WTC11 (cell line): ENCODE results near the gene RPS6KA5. TPM values are rescaled to one million over a fixed set of nuclear protein-coding genes. Genes with fewer than 3 reads are reported as not detected.

Experiments used
- ATAC-seq: fragments of 200-7000 bp; cut with Tn5 transposase; 2 replicates; pipeline ENCODE4 v1.10.0; 2021; ENCODE audit warnings: mild to moderate bottlenecking, moderate library complexity
- CTCF ChIA-PET: fragments of 300-600 bp; sonication (Branson Sonifier 250); formaldehyde crosslinking; loops from one replicate; lab custom pipeline; 2021; ENCODE audit warnings: antibody characterized with exemption; lab: Charles Lee
- POLR2A ChIA-PET: fragments of 350-600 bp; sonication (Branson Sonifier 250); formaldehyde crosslinking; loops from one replicate; lab custom pipeline; 2021; ENCODE audit warnings: antibody characterized with exemption; lab: Charles Lee
- DNase-seq: peaks from one replicate; pipeline ENCODE4 v3.0.0; 2021; ENCODE audit warnings: low spot score
- H3K27ac Mint-ChIP-seq: 2 replicates; pipeline ENCODE4 v1.8.0; 2021; ENCODE audit warnings: mixed read lengths
- H3K27me3 Mint-ChIP-seq: 2 replicates; pipeline ENCODE4 v1.8.0; 2021; ENCODE audit warnings: low read depth, mild to moderate bottlenecking, moderate library complexity, mixed read lengths
- H3K36me3 Mint-ChIP-seq: 2 replicates; pipeline ENCODE4 v1.8.0; 2021; ENCODE audit warnings: mixed read lengths
- H3K4me1 Mint-ChIP-seq: 2 replicates; pipeline ENCODE4 v1.8.0; 2022; ENCODE audit warnings: mixed read lengths
- H3K4me3 Mint-ChIP-seq: 2 replicates; pipeline ENCODE4 v1.8.0; 2021; ENCODE audit warnings: mild to moderate bottlenecking, moderate library complexity, mixed read lengths
- H3K9me3 Mint-ChIP-seq: 2 replicates; pipeline ENCODE4 v1.8.0; 2021; ENCODE audit warnings: mixed read lengths
- ERG ChIP-seq: fragments of 250-450 bp; sonication (Bioruptor Pico); IDR thresholded peaks from 2 replicates; pipeline ENCODE4 v1.8.0; 2021; ENCODE audit warnings: mild to moderate bottlenecking
- FOXP1 ChIP-seq: sonication (generic); formaldehyde crosslinking; IDR thresholded peaks from 2 replicates; pipeline ENCODE4 v1.8.0; 2022; ENCODE audit warnings: missing genetic modification reagents, mild to moderate bottlenecking, moderate library complexity, borderline replicate concordance
- HMGA2 ChIP-seq: fragments of 250-450 bp; sonication (Bioruptor Pico); IDR thresholded peaks from 2 replicates; pipeline ENCODE4 v1.4.0; 2021; ENCODE audit warnings: mild to moderate bottlenecking, moderate library complexity
- KAT7 ChIP-seq: sonication (generic); formaldehyde crosslinking; IDR thresholded peaks from 2 replicates; pipeline ENCODE4 v1.8.1; 2023; ENCODE audit warnings: missing genetic modification reagents, mild to moderate bottlenecking, borderline replicate concordance
- NFYB ChIP-seq: sonication (generic); formaldehyde crosslinking; conservative IDR thresholded peaks from 2 replicates; pipeline ENCODE4 v1.8.0; 2022; ENCODE audit warnings: low read depth, missing genetic modification reagents
- RELA ChIP-seq: sonication (generic); formaldehyde crosslinking; IDR thresholded peaks from 2 replicates; pipeline ENCODE4 v1.8.1; 2022; ENCODE audit warnings: missing genetic modification reagents, mild to moderate bottlenecking, borderline replicate concordance
- SMAD4 ChIP-seq: sonication (generic); formaldehyde crosslinking; IDR thresholded peaks from 2 replicates; pipeline ENCODE4 v1.8.0; 2022; ENCODE audit warnings: mild to moderate bottlenecking, missing genetic modification reagents
- TP53 ChIP-seq: sonication (generic); formaldehyde crosslinking; IDR thresholded peaks from 2 replicates; pipeline ENCODE4 v1.8.1; 2023; ENCODE audit warnings: mild to moderate bottlenecking, missing genetic modification reagents
- ZBTB43 ChIP-seq: sonication (generic); formaldehyde crosslinking; IDR thresholded peaks from 2 replicates; pipeline ENCODE4 v1.8.1; 2023; ENCODE audit warnings: mild to moderate bottlenecking, missing genetic modification reagents
- ZNF138 ChIP-seq: sonication (generic); formaldehyde crosslinking; conservative IDR thresholded peaks from 2 replicates; pipeline ENCODE4 v1.8.1; 2022; ENCODE audit warnings: mild to moderate bottlenecking, moderate library complexity, missing genetic modification reagents
- ZNF219 ChIP-seq: sonication (generic); formaldehyde crosslinking; IDR thresholded peaks from 2 replicates; pipeline ENCODE4 v1.8.0; 2023; ENCODE audit warnings: missing genetic modification reagents, mild to moderate bottlenecking, borderline replicate concordance
- ZNF423 ChIP-seq: fragments of 250-450 bp; sonication (Bioruptor Pico); IDR thresholded peaks from 2 replicates; pipeline ENCODE4 v2.1.2; 2022; ENCODE audit warnings: mild to moderate bottlenecking, moderate library complexity
- ZNF425 ChIP-seq: fragments of 250-450 bp; sonication (Bioruptor Pico); conservative IDR thresholded peaks from 2 replicates; pipeline ENCODE4 v1.9.0; 2021; ENCODE audit warnings: mild to moderate bottlenecking
- ZNF512 ChIP-seq: sonication (generic); formaldehyde crosslinking; IDR thresholded peaks from 2 replicates; pipeline ENCODE4 v1.8.1; 2022; ENCODE audit warnings: missing genetic modification reagents, borderline replicate concordance
- ZNF532 ChIP-seq: fragments of 250-450 bp; sonication (Bioruptor Pico); IDR thresholded peaks from 2 replicates; pipeline ENCODE4 v1.9.0; 2021; ENCODE audit warnings: mild to moderate bottlenecking, borderline replicate concordance
- ZNF671 ChIP-seq: fragments of 250-450 bp; sonication (Bioruptor Pico); IDR thresholded peaks from 2 replicates; pipeline ENCODE4 v1.8.0; 2021; ENCODE audit warnings: mild to moderate bottlenecking
- total RNA-seq: library from RNA; stranded (reverse); gene quantifications from 3 replicates; pipeline ENCODE4 v1.2.3, GENCODE V29; 2021
- TF ChIP-seq, protein P1 (sequence below): fragments of 200-600 bp; IDR thresholded peaks from 2 replicates; pipeline ENCODE4 v1.8.0; 2022; ENCODE audit warnings: antibody characterized with exemption
- TF ChIP-seq, protein P2 (sequence below): sonication (generic); formaldehyde crosslinking; IDR thresholded peaks from 2 replicates; pipeline ENCODE4 v1.8.1; 2022; ENCODE audit warnings: mild to moderate bottlenecking, missing genetic modification reagents, moderate library complexity, borderline replicate concordance
- TF ChIP-seq, protein P3 (sequence below): sonication (generic); formaldehyde crosslinking; IDR thresholded peaks from 2 replicates; pipeline ENCODE4 v1.8.1; 2023; ENCODE audit warnings: mild to moderate bottlenecking, moderate library complexity, missing genetic modification reagents

Gene RPS6KA5
- total RNA-seq, 1 experiment from 2014 or later: 5.2 TPM

- Mint-ChIP-seq H3K4me3 (no peak overlapping the region), H3K27ac (no peak overlapping the region), H3K27me3 (no peaks in the 10 kb centered on the region), H3K9me3 (no peaks in the 10 kb centered on the region), H3K4me1 (no peaks in the 10 kb centered on the region), H3K36me3 (no peaks in the 10 kb centered on the region)
- no peak for ATAC-seq
- ChIA-PET POLR2A (no interaction called here), CTCF (interaction anchor here (1.7 kb wide), 1 partner anchor 197 kb away, joined by 4 read pairs; no protein-coding TSS in a partner anchor)
- no peak for DNase-seq
- no peak for TF ChIP-seq FOXP1 (CRISPR knock-in tag)
- TF ChIP-seq ZNF423 (CRISPR knock-in tag): no peak
- no peak for TF ChIP-seq ZNF532 (CRISPR knock-in tag)
- no peak for TF ChIP-seq ZNF671 (CRISPR knock-in tag)
- no peak for TF ChIP-seq RELA (CRISPR knock-in tag)
- no peak for TF ChIP-seq SMAD4
- TF ChIP-seq ERG (CRISPR knock-in tag): no peak
- no peak for TF ChIP-seq ZNF219 (CRISPR knock-in tag)
- TF ChIP-seq, protein P1, sequence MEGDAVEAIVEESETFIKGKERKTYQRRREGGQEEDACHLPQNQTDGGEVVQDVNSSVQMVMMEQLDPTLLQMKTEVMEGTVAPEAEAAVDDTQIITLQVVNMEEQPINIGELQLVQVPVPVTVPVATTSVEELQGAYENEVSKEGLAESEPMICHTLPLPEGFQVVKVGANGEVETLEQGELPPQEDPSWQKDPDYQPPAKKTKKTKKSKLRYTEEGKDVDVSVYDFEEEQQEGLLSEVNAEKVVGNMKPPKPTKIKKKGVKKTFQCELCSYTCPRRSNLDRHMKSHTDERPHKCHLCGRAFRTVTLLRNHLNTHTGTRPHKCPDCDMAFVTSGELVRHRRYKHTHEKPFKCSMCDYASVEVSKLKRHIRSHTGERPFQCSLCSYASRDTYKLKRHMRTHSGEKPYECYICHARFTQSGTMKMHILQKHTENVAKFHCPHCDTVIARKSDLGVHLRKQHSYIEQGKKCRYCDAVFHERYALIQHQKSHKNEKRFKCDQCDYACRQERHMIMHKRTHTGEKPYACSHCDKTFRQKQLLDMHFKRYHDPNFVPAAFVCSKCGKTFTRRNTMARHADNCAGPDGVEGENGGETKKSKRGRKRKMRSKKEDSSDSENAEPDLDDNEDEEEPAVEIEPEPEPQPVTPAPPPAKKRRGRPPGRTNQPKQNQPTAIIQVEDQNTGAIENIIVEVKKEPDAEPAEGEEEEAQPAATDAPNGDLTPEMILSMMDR: no peak
- TF ChIP-seq, protein P2, sequence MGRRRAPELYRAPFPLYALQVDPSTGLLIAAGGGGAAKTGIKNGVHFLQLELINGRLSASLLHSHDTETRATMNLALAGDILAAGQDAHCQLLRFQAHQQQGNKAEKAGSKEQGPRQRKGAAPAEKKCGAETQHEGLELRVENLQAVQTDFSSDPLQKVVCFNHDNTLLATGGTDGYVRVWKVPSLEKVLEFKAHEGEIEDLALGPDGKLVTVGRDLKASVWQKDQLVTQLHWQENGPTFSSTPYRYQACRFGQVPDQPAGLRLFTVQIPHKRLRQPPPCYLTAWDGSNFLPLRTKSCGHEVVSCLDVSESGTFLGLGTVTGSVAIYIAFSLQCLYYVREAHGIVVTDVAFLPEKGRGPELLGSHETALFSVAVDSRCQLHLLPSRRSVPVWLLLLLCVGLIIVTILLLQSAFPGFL (CRISPR knock-in tag): no peak
- no peak for TF ChIP-seq ZNF512 (CRISPR knock-in tag)
- TF ChIP-seq NFYB (CRISPR knock-in tag): no peak
- no peak for TF ChIP-seq HMGA2 (CRISPR knock-in tag)
- TF ChIP-seq KAT7: no peak
- TF ChIP-seq, protein P3, sequence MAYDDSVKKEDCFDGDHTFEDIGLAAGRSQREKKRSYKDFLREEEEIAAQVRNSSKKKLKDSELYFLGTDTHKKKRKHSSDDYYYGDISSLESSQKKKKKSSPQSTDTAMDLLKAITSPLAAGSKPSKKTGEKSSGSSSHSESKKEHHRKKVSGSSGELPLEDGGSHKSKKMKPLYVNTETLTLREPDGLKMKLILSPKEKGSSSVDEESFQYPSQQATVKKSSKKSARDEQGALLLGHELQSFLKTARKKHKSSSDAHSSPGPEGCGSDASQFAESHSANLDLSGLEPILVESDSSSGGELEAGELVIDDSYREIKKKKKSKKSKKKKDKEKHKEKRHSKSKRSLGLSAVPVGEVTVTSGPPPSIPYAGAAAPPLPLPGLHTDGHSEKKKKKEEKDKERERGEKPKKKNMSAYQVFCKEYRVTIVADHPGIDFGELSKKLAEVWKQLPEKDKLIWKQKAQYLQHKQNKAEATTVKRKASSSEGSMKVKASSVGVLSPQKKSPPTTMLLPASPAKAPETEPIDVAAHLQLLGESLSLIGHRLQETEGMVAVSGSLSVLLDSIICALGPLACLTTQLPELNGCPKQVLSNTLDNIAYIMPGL (CRISPR knock-in tag): no peak
- TF ChIP-seq ZNF138 (CRISPR knock-in tag): no peak
- no peak for TF ChIP-seq ZNF425 (CRISPR knock-in tag)
- TF ChIP-seq ZBTB43: no peak
- TF ChIP-seq TP53 (CRISPR knock-in tag): no peak
These were observed 84.3 kb downstream of the RPS6KA5 start for GRCh38 chr14:90976101-90976500.
